Body of pancreas (tissue), 4 donors: ENCODE data around the gene VGLL4. TPM values are rescaled to one million over a fixed set of nuclear protein-coding genes. Genes with fewer than 3 reads are reported as not detected.

Experiments
- ATAC-seq: fragments of 150-250 bp; one replicate; pipeline ENCODE4 v1.9.1; 2016
- DNase-seq, 4 donors: peaks; one replicate each; pipeline ENCODE4 v3.0.0-alpha.2; 2019
- H3K27ac ChIP-seq, 4 donors: fragments of 200-600 bp; sonication (generic); 1 replicate in 3 of 4; 2 replicates in 1 of 4; pipeline versions ENCODE4 v1.5.1 to v1.6.1; 2016 to 2019; ENCODE audit warnings: mild to moderate bottlenecking in 1 of 4, mixed read lengths in 1 of 4, moderate library complexity in 1 of 4
- H3K27me3 ChIP-seq, 2 donors: fragments of 200-600 bp; sonication (generic); one replicate each; pipeline ENCODE4 v1.6.0; 2016; ENCODE audit warnings: mild to moderate bottlenecking in 1 of 2
- H3K36me3 ChIP-seq, 2 donors: fragments of 200-600 bp; sonication (generic); replicated peaks in 1 of 2; 2 replicates each; pipeline ENCODE4 v1.5.1; 2016; ENCODE audit warnings: low read depth in 2 of 2; ENCODE audit not compliant: insufficient read depth in 1 of 2
- H3K4me1 ChIP-seq: fragments of 200-600 bp; sonication (generic); one replicate; pipeline ENCODE4 v1.6.0; 2016
- H3K4me3 ChIP-seq, 2 donors: fragments of 200-600 bp; sonication (generic); 1 replicate in 1 of 2; 2 replicates in 1 of 2; pipeline ENCODE4 v1.5.1; 2016 to 2019
- H3K9me3 ChIP-seq, 3 donors: fragments of 200-600 bp; sonication (generic); 1 replicate in 2 of 3; 2 replicates in 1 of 3; pipeline ENCODE4 v1.5.1; 2016
- POLR2A ChIP-seq, 3 donors: fragments of 450-650 bp; IDR thresholded peaks; one replicate each; pipeline ENCODE4 v1.6.1; 2016; ENCODE audit warnings: antibody characterized with exemption in 3 of 3, mild to moderate bottlenecking in 2 of 3
- WGBS, 2 donors: methylation state at CpG; one replicate each; pipeline ENCODE4 v1.1.5; 2017; 5-methylcytosine and 5-hydroxymethylcytosine counted together
- intact Hi-C: fragments of 100-400 bp; cut with DNase I; formaldehyde crosslinking; loops from one replicate; pipeline ENCODE4 v1.15.1; 2023
- total RNA-seq, 2 donors: library from RNA; depleted of rRNA; stranded (reverse); fragments of >200 nt; gene quantifications; one replicate each; pipeline ENCODE4 v1.1.0, GENCODE V29; 2016
- TF ChIP-seq, protein P1 (sequence below), 7 experiments: fragments of 450-650 bp in 4 of 7; fragments of 200-600 bp in 3 of 7; sonication (generic) in 3 of 7; IDR thresholded peaks; one replicate each; pipeline ENCODE4 v1.5.1; 2016 to 2019; ENCODE audit warnings: antibody characterized with exemption in 7 of 7

The VGLL4 gene
- total RNA-seq, 2 donors from 2014 or later = 66.4 to 91.0 TPM

DNA sequence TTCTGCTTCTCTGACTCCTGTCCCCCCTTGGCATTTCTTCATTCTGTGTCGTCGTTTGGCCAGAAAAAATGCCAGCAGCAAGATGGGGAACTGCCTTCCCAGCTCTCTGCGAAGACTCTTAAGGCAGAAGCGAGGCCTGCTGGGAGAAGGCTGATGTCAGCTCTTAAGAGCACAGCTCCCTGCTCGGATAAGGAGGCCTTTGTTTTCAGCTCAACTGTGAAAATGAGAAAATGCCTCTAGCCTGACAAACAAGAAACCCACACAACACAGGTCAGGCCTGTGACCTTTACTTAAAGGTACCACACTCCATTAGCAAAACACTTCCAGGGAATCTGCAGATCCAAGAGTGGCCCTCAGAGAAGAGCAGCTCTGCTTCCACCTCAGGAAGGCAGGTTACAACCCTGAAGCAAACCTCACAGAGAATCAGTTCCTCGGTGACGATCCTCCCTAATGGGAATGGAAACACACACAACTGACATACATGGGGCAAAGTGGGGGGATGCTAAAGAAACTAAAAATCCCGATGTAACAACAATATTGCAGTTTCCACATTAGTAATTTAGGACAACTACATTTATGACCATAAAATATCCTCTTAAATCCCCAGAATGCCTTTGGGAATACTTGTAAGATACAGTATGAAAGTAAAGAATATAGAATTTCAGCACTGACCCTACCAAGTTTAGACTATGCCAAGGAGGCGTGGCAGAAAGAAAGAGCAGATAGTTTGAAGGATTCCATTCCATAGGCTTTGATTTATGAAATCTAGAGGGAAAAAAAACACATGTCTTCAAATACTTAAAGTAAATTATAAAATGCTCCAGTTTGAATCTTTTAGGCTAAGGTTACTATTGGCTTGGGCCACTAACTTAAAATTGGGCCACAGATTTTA is 52.1 kb downstream of the VGLL4 start:
- Histone ChIP-seq H3K4me1 (peaks cover 52% of the 10 kb centered on the region), H3K4me3 (no peak overlapping the region), H3K36me3 (no peaks in the 10 kb centered on the region), H3K9me3 (no peaks in the 10 kb centered on the region), H3K27me3 (no peaks in the 10 kb centered on the region), H3K27ac (peak overlapping the region; percentile 46 to 79 (median 62))
- TF ChIP-seq, protein P1, sequence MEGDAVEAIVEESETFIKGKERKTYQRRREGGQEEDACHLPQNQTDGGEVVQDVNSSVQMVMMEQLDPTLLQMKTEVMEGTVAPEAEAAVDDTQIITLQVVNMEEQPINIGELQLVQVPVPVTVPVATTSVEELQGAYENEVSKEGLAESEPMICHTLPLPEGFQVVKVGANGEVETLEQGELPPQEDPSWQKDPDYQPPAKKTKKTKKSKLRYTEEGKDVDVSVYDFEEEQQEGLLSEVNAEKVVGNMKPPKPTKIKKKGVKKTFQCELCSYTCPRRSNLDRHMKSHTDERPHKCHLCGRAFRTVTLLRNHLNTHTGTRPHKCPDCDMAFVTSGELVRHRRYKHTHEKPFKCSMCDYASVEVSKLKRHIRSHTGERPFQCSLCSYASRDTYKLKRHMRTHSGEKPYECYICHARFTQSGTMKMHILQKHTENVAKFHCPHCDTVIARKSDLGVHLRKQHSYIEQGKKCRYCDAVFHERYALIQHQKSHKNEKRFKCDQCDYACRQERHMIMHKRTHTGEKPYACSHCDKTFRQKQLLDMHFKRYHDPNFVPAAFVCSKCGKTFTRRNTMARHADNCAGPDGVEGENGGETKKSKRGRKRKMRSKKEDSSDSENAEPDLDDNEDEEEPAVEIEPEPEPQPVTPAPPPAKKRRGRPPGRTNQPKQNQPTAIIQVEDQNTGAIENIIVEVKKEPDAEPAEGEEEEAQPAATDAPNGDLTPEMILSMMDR (IDR thresholded peaks at IDR 0.05) = no peak
- peak in 2 of 3 donors; percentile 15 to 19 for TF ChIP-seq POLR2A (IDR thresholded peaks at IDR 0.05)
- 23% methylated on average over 9 of the region's 9 CpGs for WGBS, 2 donors
- DNase-seq (peak; percentile 50 to 73 (median 70)), ATAC-seq (peak; percentile 87)
- intact Hi-C loops = no loop called here

DNA sequence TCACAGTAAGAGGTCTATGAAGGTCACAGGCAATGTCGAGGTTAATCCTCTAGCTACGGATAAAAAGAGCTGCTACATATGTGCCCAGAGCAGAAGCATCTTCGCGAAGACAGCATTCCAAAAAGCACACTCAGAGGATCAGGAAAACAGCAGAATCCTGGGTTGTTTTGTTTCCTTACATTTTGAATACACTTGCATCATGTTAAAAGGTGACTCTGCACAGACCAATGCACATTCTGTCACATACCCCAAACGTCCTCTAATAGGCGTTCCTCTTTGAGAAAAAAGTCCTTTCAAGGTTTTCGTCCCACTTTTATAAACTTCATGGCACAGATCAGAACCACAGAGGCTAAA is 52.7 kb downstream of the VGLL4 start:
- Histone ChIP-seq H3K4me3 (no peak overlapping the region), H3K4me1 (peaks cover 52% of the 10 kb centered on the region), H3K27me3 (no peaks in the 10 kb centered on the region), H3K36me3 (peaks cover 0 to 2% of the 10 kb centered on the region in 2 donors), H3K9me3 (no peaks in the 10 kb centered on the region), H3K27ac (peak overlapping the region; percentile 46 to 79 (median 62))
- 39 to 52% methylated on average over 7 of the region's 7 CpGs for WGBS, 2 donors
- ATAC-seq (no peak), DNase-seq (no peak)
- intact Hi-C loops = no loop called here
- no peak for TF ChIP-seq POLR2A (IDR thresholded peaks at IDR 0.05)
- TF ChIP-seq, protein P1 (IDR thresholded peaks at IDR 0.05) = no peak

DNA sequence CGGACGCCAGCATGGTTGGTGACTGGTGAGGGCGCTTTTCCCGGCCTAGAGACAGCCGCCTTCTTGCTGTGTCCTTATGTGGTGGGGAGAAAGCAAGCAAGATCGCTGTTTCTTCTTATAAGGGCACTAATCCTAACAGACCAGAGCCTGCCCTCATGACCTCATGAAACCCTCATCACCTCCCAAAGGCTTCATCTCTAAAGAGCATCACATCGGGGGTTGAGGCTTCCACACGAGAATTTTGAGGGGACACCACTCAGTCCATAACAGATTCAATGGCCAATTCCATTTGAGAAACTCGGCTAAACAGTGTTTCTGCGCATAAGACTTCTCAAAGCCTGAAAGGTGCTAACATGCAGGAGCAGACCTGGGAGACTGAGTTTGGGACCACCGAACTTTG is 54.0 kb downstream of the VGLL4 start:
- Histone ChIP-seq H3K4me1 (peaks cover 52% of the 10 kb centered on the region), H3K27me3 (no peaks in the 10 kb centered on the region), H3K4me3 (no peak overlapping the region), H3K9me3 (no peaks in the 10 kb centered on the region), H3K36me3 (peaks cover 0 to 2% of the 10 kb centered on the region in 2 donors), H3K27ac (peak overlapping the region in 3 of 4 donors; percentile 46 to 79 (median 77))
- DNase-seq = peak in 1 of 4 donors; percentile 23
- intact Hi-C loops = no loop called here
- TF ChIP-seq, protein P1 (IDR thresholded peaks at IDR 0.05) = no peak
- TF ChIP-seq POLR2A (IDR thresholded peaks at IDR 0.05) = no peak
- ATAC-seq = no peak
- WGBS, 2 donors = 62 to 64% methylated on average over 11 of the region's 11 CpGs

DNA sequence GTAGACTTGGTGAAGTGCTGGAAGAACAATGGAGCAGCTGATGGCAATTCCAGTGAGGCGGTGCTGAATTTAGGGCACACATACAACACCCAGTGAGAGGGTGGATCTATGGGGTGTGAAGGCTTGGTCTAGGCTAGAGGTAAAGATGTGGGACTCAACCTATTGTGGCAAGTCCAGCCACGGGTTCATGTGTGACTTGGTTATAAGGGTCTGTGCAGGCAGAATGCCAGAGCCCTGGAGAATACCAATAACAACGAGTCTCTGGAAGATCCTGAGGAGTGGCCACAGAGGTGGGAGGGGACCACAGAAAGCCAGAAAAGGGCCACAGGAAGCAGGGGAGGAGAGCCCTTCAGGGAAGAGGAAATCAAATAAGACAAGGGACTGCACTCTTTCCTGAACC is 55.0 kb downstream of the VGLL4 start:
- Histone ChIP-seq H3K9me3 (no peaks in the 10 kb centered on the region), H3K27ac (peak overlapping the region in 2 of 4 donors; percentile 77 to 79), H3K4me3 (no peak overlapping the region), H3K27me3 (no peaks in the 10 kb centered on the region), H3K4me1 (peaks cover 51% of the 10 kb centered on the region), H3K36me3 (peaks cover 0 to 2% of the 10 kb centered on the region in 2 donors)
- TF ChIP-seq, protein P1 (IDR thresholded peaks at IDR 0.05) = no peak
- TF ChIP-seq POLR2A (IDR thresholded peaks at IDR 0.05) = no peak
- 65 to 74% methylated on average over 3 of the region's 3 CpGs for WGBS, 2 donors
- DNase-seq (peak in 1 of 4 donors; percentile 8), ATAC-seq (no peak)
- intact Hi-C loops = no loop called here
